ENCODE measurements around the gene SEMA6A.

SEMA6A gene

GRCh38 chr5:116421080-116421629, 153.5 kb downstream of the SEMA6A start:
- DNase-seq (ENCODE audit: low spot score): no peak
- no peak for TF ChIP-seq CTCF (IDR thresholded peaks at IDR 0.05; ENCODE audit: extremely low read depth, missing control alignments)

- TF ChIP-seq CTCF (IDR thresholded peaks at IDR 0.05; ENCODE audit: extremely low read depth, missing control alignments): no peak
- DNase-seq (ENCODE audit: low spot score): no peak
Measured at GRCh38 chr5:116420540-116420939, 154.1 kb downstream of the SEMA6A start.

- no peak for TF ChIP-seq CTCF (IDR thresholded peaks at IDR 0.05; ENCODE audit: extremely low read depth, missing control alignments)
- DNase-seq (ENCODE audit: low spot score): no peak
Measured at GRCh38 chr5:116419258-116419657, 155.4 kb downstream of the SEMA6A start.

GRCh38 chr5:116418774-116419173, 155.8 kb downstream of the SEMA6A start:
- DNase-seq (ENCODE audit: low spot score): no peak
- TF ChIP-seq CTCF (IDR thresholded peaks at IDR 0.05; ENCODE audit: extremely low read depth, missing control alignments): no peak

GRCh38 chr5:116418016-116418415, 156.6 kb downstream of the SEMA6A start:
- DNase-seq (ENCODE audit: low spot score): no peak
- no peak for TF ChIP-seq CTCF (IDR thresholded peaks at IDR 0.05; ENCODE audit: extremely low read depth, missing control alignments)

GRCh38 chr5:116415989-116416388, 158.6 kb downstream of the SEMA6A start:
- no peak for TF ChIP-seq CTCF (IDR thresholded peaks at IDR 0.05; ENCODE audit: extremely low read depth, missing control alignments)
- DNase-seq (ENCODE audit: low spot score): no peak

- no peak for TF ChIP-seq CTCF (IDR thresholded peaks at IDR 0.05; ENCODE audit: extremely low read depth, missing control alignments)
- no peak for DNase-seq (ENCODE audit: low spot score)
Measured at GRCh38 chr5:116415182-116415581, 159.4 kb downstream of the SEMA6A start.

All from GM20000 (cell line).